GM13977 (cell line): ENCODE results near the gene SIN3B.

Experiments
- DNase-seq: peaks from one replicate; pipeline ENCODE4 v3.0.0; 2012; ENCODE audit warnings: low spot score
- in situ Hi-C: fragments of 300-500 bp; cut with MboI; formaldehyde crosslinking; loops from one replicate; pipeline ENCODE4 v1.12.0; 2022; ENCODE audit warnings: low sequenced_read_pairs, low pct_unique_long_range_greater_than_20kb, mixed read lengths, inconsistent platforms; ENCODE audit not compliant: unreplicated experiment
- TF ChIP-seq, protein P1 (sequence below): IDR thresholded peaks from 2 replicates; pipeline ENCODE4 v1.5.1; 2012; ENCODE audit warnings: mild to moderate bottlenecking, control low read depth; ENCODE audit not compliant: insufficient read depth; ENCODE audit errors: extremely low read depth, missing control alignments

SIN3B gene

DNA sequence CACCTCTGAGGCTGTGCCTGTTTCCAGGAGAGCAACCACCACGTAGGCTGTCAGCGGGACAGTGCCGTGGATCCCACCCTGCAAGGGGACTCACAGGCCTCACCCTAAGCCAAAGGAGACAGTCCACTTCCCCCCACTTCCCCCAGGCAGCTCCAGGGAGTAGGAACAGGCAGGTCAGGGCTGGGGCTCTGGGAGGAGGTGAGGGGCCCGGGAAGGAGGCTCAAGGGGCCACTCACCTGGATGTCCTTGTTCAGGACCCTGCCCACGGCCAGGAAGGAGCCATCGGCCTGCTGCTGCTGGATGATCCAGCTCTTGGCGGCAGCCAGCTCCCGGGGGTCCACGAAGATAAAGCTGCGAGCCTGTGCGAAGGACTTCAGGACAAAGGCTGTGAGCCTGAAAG is 85.2 kb downstream of the SIN3B start:
- DNase-seq, result no peak
- in situ Hi-C loops, result no loop called here
- TF ChIP-seq, protein P1, sequence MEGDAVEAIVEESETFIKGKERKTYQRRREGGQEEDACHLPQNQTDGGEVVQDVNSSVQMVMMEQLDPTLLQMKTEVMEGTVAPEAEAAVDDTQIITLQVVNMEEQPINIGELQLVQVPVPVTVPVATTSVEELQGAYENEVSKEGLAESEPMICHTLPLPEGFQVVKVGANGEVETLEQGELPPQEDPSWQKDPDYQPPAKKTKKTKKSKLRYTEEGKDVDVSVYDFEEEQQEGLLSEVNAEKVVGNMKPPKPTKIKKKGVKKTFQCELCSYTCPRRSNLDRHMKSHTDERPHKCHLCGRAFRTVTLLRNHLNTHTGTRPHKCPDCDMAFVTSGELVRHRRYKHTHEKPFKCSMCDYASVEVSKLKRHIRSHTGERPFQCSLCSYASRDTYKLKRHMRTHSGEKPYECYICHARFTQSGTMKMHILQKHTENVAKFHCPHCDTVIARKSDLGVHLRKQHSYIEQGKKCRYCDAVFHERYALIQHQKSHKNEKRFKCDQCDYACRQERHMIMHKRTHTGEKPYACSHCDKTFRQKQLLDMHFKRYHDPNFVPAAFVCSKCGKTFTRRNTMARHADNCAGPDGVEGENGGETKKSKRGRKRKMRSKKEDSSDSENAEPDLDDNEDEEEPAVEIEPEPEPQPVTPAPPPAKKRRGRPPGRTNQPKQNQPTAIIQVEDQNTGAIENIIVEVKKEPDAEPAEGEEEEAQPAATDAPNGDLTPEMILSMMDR, result no peak

DNA sequence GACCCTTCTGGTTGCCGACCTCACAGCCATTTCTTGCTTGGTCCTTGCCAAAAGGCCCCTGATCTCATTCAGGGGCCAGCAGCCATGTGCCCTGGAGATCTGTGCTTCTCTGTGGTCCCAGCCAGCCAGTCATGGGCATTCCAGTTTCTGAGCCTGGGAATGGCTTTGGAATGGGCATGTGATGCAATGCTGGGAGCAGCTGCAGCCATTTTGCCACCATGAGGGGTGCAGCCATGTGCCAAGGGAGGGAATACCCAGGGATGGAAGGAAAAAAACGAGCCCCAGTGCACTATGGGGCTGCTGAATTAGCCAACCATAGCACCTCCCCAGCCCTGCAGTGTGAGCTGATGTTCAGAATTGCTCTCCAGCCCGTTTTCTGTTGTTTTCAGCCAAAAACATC is 85.9 kb downstream of the SIN3B start:
- in situ Hi-C loops, result no loop called here
- TF ChIP-seq, protein P1, result no peak
- DNase-seq, result no peak

DNA sequence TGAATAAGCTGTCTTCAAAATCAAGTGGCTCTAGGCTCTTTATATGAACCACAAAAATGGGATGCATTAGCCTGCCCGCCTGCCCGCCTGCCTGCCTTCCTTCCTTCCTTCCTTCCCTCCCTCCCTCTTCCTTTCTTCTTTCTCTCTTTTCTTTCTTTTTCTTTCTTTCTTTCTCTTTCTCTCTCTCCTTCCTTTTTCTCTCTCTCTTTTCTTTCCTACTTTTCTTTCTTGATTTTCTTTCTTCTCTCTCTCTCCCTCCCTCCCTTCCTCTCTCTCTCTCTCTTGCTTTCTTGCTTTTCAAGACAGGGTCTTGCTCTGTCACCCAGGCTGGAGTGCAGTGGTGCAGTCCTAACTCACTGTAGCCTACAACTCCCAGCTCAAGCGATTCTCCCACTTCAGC is 86.5 kb downstream of the SIN3B start:
- TF ChIP-seq, protein P1, result no peak
- in situ Hi-C loops, result no loop called here
- DNase-seq, result no peak

DNA sequence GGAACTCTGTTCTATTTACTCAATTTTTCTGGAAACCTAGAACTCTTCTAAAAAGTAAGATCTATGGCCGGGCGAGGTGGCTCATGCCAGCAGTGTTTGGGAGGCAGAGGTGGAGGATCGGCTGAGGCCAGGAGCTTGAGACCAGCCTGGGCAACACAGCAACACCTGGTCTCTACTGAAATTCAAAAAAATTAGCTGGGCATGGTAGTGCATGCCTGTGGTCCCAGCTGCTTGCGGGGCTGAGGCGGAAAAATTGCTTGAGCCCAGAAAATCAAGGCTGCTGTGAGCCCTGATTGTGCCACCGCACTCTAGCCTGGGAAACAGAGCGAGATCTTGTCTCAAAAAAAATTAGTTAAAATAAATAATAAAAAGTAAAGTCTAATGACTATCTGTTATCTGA is 88.2 kb downstream of the SIN3B start:
- no peak for DNase-seq
- TF ChIP-seq, protein P1, result no peak
- in situ Hi-C loops, result no loop called here

DNA sequence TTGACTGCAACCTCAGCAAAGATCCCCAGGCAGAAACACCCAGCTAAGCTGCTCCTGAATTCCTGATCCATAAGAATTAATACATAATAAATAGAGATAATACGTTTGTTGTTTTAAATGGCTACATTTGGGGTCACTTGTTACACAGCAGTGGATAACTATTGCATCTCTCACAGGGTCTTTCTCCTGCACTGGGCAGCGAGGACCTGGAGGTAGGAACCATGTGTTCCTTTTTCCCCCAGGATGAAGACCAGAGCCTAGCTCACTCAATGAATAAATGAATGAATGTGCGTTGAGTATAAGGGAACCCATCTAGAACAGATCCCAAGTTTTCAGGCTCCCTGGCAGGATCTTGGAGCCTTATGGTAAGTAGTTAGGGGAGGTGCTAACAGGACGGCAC is 90.3 kb downstream of the SIN3B start:
- TF ChIP-seq, protein P1, result no peak
- DNase-seq, result no peak
- in situ Hi-C loops, result no loop called here

DNA sequence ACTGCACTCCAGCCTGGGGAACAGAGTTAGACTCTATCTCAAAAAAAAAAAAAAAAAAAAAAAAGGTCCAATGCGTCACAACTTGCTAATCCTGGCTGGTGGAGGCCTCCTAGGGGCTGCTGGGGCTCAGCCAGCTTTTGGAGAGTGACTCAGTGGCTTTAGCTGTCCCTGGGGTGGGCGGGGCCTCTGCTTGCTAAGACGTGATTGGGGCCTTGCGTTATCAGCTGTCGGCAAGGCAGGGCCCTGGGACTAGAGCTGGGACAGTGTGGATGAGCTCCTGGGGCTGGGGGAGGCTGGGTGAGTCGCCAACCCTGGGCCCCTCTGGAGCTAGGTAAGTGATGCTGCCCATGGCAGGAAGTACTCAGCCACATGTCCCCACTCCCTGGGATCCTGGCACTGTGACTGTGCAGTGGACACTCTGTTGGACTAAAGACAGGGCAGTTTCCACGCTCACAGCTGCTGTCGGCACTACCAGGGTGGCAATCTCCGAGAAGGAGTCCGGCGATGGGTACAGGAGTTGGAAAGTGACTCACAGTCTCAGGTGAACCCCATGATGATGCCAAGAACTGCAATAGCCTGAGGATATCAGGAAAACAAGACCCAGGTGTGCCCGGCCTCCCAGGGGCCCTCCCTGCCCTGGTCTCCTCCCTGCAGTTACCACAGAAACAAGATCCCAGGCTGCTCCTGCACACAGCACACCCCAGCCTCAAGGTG is 91.8 kb downstream of the SIN3B start:
- in situ Hi-C loops, result no loop called here
- TF ChIP-seq, protein P1, result no peak
- DNase-seq, result no peak
